Measurements from ENCODE around the gene ICOSLG.
"Not testable (repeated sequence)": the region's sequence is repeated elsewhere in the genome, so short reads cannot be mapped to it uniquely, and the experiment has no call there.

Gene ICOSLG, protein sequence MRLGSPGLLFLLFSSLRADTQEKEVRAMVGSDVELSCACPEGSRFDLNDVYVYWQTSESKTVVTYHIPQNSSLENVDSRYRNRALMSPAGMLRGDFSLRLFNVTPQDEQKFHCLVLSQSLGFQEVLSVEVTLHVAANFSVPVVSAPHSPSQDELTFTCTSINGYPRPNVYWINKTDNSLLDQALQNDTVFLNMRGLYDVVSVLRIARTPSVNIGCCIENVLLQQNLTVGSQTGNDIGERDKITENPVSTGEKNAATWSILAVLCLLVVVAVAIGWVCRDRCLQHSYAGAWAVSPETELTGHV

DNA sequence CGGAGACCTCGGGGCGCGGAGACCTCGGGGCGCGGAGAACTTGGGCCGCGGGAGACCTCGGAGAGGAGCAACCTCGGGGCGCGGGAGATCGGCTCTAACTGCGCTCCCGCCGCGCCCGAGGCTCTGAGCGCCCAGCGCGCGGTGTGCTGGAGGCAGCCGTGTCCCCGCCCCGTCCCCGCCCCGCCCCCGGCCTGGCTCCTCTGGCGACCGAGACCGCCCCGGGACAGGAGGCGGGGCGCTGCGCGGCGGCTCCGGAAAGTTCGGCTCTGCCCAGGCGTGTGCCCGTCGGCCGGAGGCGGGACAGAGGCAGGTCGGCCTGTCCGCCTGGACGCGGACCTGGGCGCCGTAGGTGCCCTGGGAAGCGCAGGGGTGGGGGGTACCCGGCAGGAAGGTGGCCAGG lies at the start of gene ICOSLG:
TSS of gene ICOSLG (minus strand) at position 102 of the 400 bp plus-strand sequence. CDS start 126 bp downstream, outside the sequence.
- not testable (repeated sequence) for DNase-seq

DNA sequence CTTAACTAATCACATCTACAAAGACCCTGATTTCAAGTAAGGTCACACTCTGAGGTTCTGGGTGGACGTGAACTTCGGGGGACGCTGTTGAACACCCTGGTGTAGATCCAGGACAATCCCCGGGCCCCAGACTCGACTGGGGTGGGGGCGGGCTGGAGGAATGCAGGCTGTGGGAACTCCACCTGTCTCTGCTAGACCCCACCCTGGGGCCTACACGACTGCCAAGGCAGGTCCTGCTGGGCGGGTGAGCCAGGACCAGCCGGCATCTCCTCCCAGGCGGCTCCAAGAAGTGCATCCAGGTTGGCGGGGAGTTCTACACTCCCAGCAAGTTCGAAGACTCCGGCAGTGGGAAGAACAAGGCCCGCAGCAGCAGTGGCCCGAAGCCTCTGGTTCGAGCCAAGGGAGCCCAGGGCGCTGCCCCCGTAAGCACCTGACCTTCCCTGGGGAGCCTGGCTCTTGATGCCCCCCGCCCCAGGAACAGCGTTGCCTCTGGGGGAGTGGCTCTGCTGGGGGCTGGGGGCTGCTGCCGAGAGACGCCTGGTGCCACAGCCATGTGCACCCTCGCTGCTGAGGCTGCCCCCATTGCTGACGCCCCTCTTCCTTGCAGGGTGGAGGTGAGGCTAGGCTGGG lies 48.8 kb upstream of the ICOSLG start:
- no peak for DNase-seq

- DNase-seq = no peak
These were observed 47.7 kb upstream of the ICOSLG start for GRCh38 chr21:44288251-44289110.

DNA sequence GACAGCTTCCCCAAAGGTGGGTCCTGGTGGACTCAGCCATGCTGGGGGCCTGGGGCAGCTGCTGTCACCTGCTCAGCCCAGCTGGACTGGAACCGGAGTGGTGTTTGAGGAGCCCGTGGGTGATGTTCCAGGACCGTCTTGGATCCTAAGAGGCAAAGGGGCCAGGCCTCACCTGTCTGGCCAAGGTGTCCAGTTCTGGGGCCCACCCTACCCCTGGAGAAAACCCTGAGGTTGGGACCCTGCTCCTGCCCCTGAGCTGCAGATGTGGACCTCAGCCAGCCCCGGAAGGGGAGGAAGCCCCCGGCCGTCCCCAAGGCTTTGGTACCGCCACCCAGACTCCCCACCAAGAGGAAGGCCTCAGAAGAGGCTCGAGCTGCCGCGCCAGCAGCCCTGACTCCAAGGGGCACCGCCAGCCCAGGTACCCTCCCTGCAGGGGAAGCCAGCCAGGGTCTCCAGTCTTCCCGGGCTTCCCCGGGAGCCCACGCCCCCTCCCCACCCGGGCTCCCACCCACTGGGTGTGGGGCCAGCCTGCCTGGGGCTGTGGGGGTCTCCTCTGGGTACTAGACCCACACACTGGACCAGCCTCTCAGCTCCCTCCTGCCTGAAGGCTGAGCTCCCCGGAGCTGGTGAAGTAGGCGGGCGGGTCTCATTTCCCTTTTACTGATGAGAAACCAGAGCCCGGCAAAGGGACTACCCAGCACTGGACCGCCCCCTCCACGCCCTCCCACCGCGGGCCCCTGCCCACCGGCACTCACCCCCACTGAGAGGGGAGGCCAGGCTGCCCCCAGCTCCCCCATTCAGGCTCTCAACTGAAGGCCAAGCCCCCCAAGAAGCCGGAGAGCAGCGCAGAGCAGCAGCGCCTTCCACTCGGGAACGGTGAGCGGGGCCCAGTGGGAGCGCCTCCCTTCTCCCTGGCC lies 46.2 kb upstream of the ICOSLG start:
- no peak for DNase-seq

- no peak for DNase-seq
These were observed 45.5 kb upstream of the ICOSLG start for GRCh38 chr21:44286086-44286715.

- no peak for DNase-seq
These were observed 44.6 kb upstream of the ICOSLG start, which contains the start of gene AIRE for GRCh38 chr21:44285138-44285992. TSS of gene AIRE (plus strand) at chr21:44285876. CDS start at chr21:44286007, 131 bp downstream.

- DNase-seq = no peak
These were observed 43.2 kb upstream of the ICOSLG start for GRCh38 chr21:44283948-44284347.

- not testable (repeated sequence) for DNase-seq
These were observed 42.6 kb upstream of the ICOSLG start for GRCh38 chr21:44283211-44283785.

GRCh38 chr21:44282370-44282769 lies 41.6 kb upstream of the ICOSLG start:
- no peak for DNase-seq

DNA sequence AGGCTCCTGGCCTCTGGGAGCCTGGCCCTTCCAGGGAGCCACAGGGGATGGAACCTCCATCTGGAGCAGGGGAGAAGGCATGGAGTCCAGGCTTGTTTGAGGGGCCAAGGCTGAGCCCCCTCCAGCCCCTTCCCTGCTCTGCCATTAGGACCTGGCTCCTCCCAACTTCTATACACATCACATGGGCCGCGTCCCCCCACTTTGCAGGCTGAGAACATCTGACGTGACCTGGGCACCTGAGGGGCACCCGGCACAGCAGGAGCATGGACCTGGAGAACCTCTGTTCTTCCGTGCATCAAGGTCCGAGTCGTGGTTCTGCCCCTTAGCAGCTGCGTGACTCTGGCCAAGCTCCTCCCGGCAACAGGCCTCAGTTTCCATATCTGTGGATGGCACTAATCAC lies 41.1 kb upstream of the ICOSLG start:
- DNase-seq = no peak

DNA sequence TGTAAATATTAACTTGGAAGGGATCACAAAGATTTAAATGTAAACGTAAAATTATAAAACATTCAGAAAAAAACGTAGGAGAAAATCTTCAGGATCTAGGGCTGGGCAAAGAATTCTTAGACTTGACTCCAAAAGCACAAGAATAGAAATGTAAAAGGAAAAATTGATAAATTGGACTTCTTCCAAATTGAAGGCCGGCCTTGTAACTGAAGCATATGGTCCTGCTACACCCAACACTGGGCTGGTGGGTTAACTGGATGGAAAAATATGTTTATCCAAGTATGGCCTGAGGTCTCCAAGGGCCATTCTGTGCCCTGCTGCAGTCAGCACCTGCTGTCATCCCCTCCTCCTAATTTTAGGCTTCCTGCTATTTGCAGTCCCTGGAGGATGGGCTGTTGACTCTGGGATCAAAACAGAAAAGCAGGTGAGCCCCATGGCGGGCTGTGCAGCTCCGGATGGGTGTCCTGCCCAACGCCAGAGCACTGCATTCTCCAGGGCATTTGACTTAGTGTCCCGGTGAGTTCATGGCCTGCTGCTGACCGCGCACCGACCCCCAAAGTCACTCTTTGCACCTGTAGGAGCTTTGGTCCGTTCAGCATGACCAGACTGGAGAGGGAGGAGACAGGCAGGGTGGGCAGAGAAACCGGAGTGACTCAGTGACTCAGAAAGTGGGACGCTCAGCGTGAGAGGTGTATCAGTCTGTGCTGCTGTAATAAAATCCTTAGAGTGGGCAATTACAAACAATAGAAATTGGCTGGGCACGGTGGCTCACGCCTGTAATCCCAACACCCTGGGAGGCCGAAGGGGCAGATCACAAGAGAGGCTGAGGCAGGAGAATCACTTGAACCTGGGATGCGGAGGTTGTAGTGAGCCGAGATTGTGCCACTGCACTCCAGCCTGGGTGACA lies 38.9 kb upstream of the ICOSLG start:
- no peak for DNase-seq

DNA sequence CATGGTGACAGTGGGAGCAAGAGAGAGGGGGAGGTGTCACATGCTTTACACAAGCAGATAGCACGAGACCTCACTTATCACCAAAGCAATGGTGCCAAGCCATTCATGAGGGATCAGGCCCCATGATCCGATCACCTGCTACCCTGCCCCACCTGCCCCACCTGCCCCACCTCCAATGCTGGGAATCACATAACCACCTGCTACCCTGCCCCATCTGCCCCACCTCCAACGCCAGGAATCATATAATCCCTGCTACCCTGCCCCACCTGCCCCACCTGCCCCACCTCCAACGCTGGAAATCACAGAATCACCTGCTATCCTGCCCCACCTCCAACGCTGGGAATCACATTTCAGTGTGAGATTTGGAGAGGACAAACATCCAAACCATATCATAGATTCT lies 34.3 kb upstream of the ICOSLG start:
- no peak for DNase-seq

- no peak for DNase-seq
These were observed 32.3 kb upstream of the ICOSLG start for GRCh38 chr21:44273046-44273445.

DNA sequence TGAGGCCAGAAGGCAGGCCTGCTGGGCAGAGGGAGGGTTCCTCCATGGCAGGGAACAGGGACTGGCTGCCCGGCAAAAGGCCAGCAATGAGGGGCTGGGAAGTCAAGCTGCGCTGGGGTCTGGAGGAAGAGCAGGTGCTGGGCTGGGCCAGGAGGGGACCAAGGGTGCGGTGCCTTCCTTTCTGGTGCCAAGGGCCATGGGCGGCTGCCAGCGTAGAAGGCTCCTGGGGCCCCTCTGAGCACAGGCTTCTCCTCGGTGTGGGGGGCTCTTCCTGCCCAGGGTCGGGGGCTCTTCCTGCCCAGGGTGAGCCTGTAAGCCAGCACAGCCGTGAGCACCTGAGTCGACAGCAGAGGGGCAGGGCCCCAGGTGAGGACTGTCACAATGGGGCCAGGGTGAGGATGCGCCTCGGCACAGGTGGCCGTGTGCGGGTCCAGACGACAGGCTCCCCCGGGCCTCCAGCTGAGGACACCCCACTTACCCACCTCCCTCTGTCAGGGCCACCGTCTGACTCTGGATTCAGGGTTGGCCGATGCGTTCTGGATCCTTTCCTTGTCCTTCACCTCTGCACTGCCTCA lies 31.6 kb upstream of the ICOSLG start:
- no peak for DNase-seq

DNA sequence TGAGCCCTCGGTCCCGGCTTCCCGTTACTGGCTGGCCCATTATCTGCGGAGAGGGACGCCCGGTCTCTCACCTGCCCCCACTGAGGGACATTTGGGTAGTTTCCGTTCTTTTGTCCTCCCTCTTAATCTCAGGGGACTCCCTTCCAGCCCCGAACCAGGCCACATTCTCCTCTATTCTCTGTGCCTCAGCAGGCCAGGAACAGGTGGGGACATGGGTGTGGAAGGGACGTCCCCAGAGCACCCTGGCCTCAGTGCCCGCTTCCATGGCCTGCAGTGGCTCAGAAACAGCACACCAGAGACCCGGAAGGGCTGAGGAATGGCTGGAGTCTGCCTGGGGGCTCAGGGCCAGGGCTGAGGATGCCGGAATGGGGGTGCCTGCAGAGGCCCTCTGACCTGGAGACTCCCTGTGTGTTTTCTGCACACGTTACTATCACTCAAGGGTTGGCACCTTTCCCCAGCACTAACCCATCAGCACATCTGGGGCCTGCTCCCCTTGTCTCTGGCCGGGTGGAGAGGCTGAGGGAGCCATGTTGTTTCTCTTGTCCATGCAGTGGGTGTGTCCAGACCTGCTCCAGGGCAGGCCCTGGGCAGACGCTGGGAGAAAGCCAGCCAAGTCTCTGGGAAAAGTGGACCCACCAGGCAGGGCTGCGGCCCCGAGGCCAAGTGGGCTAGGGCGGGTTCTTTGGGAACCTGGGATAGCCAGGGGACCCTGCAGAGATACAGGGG lies 31.0 kb upstream of the ICOSLG start:
- no peak for DNase-seq

DNA sequence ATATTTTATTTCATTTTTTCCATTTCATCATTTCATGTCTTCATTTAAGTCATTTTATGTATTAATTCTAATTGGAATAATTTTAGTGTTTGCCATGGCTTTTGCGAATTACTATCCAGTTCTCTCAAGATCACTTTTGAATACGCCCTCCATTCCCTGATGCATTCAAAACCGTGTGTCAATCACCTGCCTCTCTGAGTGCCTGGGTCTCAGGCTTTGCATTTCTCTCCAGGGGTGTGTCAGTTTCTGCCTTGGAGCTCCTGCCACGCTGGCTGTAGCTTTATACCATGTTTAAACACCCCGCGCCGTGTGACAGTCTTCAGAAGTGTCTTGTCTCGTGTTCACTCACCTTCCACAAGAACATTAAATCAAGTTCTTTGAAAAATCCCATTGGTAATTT lies 28.3 kb upstream of the ICOSLG start:
- DNase-seq = no peak

- DNase-seq = peak; percentile 5
These were observed 27.0 kb upstream of the ICOSLG start for GRCh38 chr21:44267655-44268142.

- DNase-seq = no peak
These were observed 25.1 kb upstream of the ICOSLG start for GRCh38 chr21:44265734-44266270.

Measured in hematopoietic multipotent progenitor cell treated with erythropoietin and hydrocortisone succinate and interleukin-3 and kit ligand, for 8 days (in vitro differentiated cells).